SIG-M5 (cell line): ENCODE measurements around the gene CCN6.
"Not testable (repeated sequence)": the region's sequence is repeated elsewhere in the genome, so short reads cannot be mapped to it uniquely, and the experiment has no call there.

Source experiments
- DNase-seq: peaks from one replicate; lab custom pipeline; 2025; lab: John Stamatoyannopoulos, UW

The CCN6 gene

GRCh38 chr6:112051251-112051740, 2.6 kb upstream of the CCN6 start:
- not testable (repeated sequence) for DNase-seq

- no peak for DNase-seq
Measured at GRCh38 chr6:112054555-112055190, 769 bp downstream of the CCN6 start.

GRCh38 chr6:112058243-112059032, 4.5 kb downstream of the CCN6 start:
- no peak for DNase-seq

GRCh38 chr6:112061605-112062004, 7.7 kb downstream of the CCN6 start:
- no peak for DNase-seq

- DNase-seq = no peak
Measured at GRCh38 chr6:112062966-112063365, 9.1 kb downstream of the CCN6 start.

- no peak for DNase-seq
Measured at GRCh38 chr6:112065426-112065986, 11.6 kb downstream of the CCN6 start.

GRCh38 chr6:112066606-112067005, 12.7 kb downstream of the CCN6 start:
- DNase-seq = no peak

GRCh38 chr6:112081569-112081968, 27.7 kb downstream of the CCN6 start:
- no peak for DNase-seq

- no peak for DNase-seq
Measured at GRCh38 chr6:112085286-112086065, 31.6 kb downstream of the CCN6 start.

- no peak for DNase-seq
Measured at GRCh38 chr6:112086744-112087135, 32.8 kb downstream of the CCN6 start.

- DNase-seq = peak; percentile 84
Measured at GRCh38 chr6:112087136-112087911, 33.4 kb downstream of the CCN6 start, which contains the start of the genes FAM229B and TUBE1. FAM229B (plus strand) TSS chr6:112087591; CDS start chr6:112099284, 11,693 bp downstream. TUBE1 (minus strand) TSS chr6:112087482; CDS start chr6:112087434, 48 bp downstream.

- DNase-seq = no peak
Measured at GRCh38 chr6:112087916-112088315, 34.0 kb downstream of the CCN6 start.

GRCh38 chr6:112096901-112097300, 43.0 kb downstream of the CCN6 start:
- DNase-seq = no peak

GRCh38 chr6:112100561-112100960, 46.7 kb downstream of the CCN6 start:
- no peak for DNase-seq

- not testable (repeated sequence) for DNase-seq
Measured at GRCh38 chr6:112106026-112106425, 52.1 kb downstream of the CCN6 start.

GRCh38 chr6:112106562-112106961, 52.7 kb downstream of the CCN6 start:
- no peak for DNase-seq

GRCh38 chr6:112109262-112109661, 55.4 kb downstream of the CCN6 start:
- DNase-seq = no peak

- no peak for DNase-seq
Measured at GRCh38 chr6:112113431-112113830, 59.5 kb downstream of the CCN6 start.

- no peak for DNase-seq
Measured at GRCh38 chr6:112113918-112114317, 60.0 kb downstream of the CCN6 start.

GRCh38 chr6:112114577-112115223, 60.8 kb downstream of the CCN6 start:
- no peak for DNase-seq

- DNase-seq = no peak
Measured at GRCh38 chr6:112116221-112116620, 62.3 kb downstream of the CCN6 start.
